ENCODE data around the gene ADSS1.

ADSS1 gene

GRCh38 chr14:104775073-104775489, 51.1 kb downstream of the ADSS1 start:
- Histone ChIP-seq H3K27me3 (replicated peaks) (no peaks in the 10 kb centered on the region), H3K36me3 (replicated peaks) (peaks cover 48% of the 10 kb centered on the region), H3K27ac (no peak overlapping the region), H3K4me3 (ENCODE audit: low read depth, low read length) (no peak overlapping the region)
- no peak for DNase-seq
- TF ChIP-seq CTCF (IDR thresholded peaks at IDR 0.05; ENCODE audit: low read depth, low read length, missing control alignments): no peak
- in situ Hi-C loops (cut with HindIII; ENCODE audit: low pct_ligation_motif_present, low sequenced_read_pairs): no loop called here

- Histone ChIP-seq H3K4me3 (ENCODE audit: low read depth, low read length) (no peak overlapping the region), H3K27ac (no peak overlapping the region), H3K27me3 (replicated peaks) (no peaks in the 10 kb centered on the region), H3K36me3 (replicated peaks) (peaks cover 45% of the 10 kb centered on the region)
- in situ Hi-C loops (cut with HindIII; ENCODE audit: low pct_ligation_motif_present, low sequenced_read_pairs): no loop called here
- no peak for DNase-seq
- TF ChIP-seq CTCF (IDR thresholded peaks at IDR 0.05; ENCODE audit: low read depth, low read length, missing control alignments): no peak
Observed at GRCh38 chr14:104776481-104776880, 52.5 kb downstream of the ADSS1 start.

GRCh38 chr14:104776961-104777807, 53.2 kb downstream of the ADSS1 start:
- TF ChIP-seq CTCF (IDR thresholded peaks at IDR 0.05; ENCODE audit: low read depth, low read length, missing control alignments): peak; percentile 22
- H3K36me3 ChIP-seq (replicated peaks): peaks cover 38% of the 10 kb centered on the region
- DNase-seq: no peak

GRCh38 chr14:104777808-104778249, 53.8 kb downstream of the ADSS1 start:
- in situ Hi-C loops (cut with HindIII; ENCODE audit: low pct_ligation_motif_present, low sequenced_read_pairs): no loop called here
- no peak for TF ChIP-seq CTCF (IDR thresholded peaks at IDR 0.05; ENCODE audit: low read depth, low read length, missing control alignments)
- no peak overlapping the region for H3K27ac ChIP-seq

More at GRCh38 chr14:104776961-104777807, 53.2 kb downstream of the ADSS1 start:
- in situ Hi-C loops (cut with HindIII; ENCODE audit: low pct_ligation_motif_present, low sequenced_read_pairs): no loop called here
- H3K4me3 ChIP-seq (ENCODE audit: low read depth, low read length): no peak overlapping the region
- H3K27me3 ChIP-seq (replicated peaks): no peaks in the 10 kb centered on the region
- no peak overlapping the region for H3K27ac ChIP-seq

GRCh38 chr14:104778694-104779331, 54.8 kb downstream of the ADSS1 start:
- H3K27me3 ChIP-seq (replicated peaks): no peaks in the 10 kb centered on the region
- no peak for TF ChIP-seq CTCF (IDR thresholded peaks at IDR 0.05; ENCODE audit: low read depth, low read length, missing control alignments)
- peaks cover 24% of the 10 kb centered on the region for H3K36me3 ChIP-seq (replicated peaks)
- H3K4me3 ChIP-seq (ENCODE audit: low read depth, low read length): no peak overlapping the region
- H3K27ac ChIP-seq: no peak overlapping the region
- in situ Hi-C loops (cut with HindIII; ENCODE audit: low pct_ligation_motif_present, low sequenced_read_pairs): no loop called here
- DNase-seq: no peak

More at GRCh38 chr14:104777808-104778249, 53.8 kb downstream of the ADSS1 start:
- peaks cover 32% of the 10 kb centered on the region for H3K36me3 ChIP-seq (replicated peaks)
- H3K4me3 ChIP-seq (ENCODE audit: low read depth, low read length): no peak overlapping the region
- DNase-seq: no peak
- no peaks in the 10 kb centered on the region for H3K27me3 ChIP-seq (replicated peaks)
